HL-60 (cell line): Measurements from ENCODE around the gene ZFP1.

Experiments
- DNase-seq, 2 experiments: peaks; one replicate each; pipeline ENCODE4 v3.0.0-alpha.2; 2010 to 2020; ENCODE audit warnings: low read depth in 1 of 2, low spot score in 1 of 2
- H3K27ac ChIP-seq: fragments of 250-450 bp; sonication (Bioruptor Pico); replicated peaks from 2 replicates; pipeline ENCODE4 v1.5.1; 2020; ENCODE audit warnings: mild to moderate bottlenecking, moderate library complexity
- H3K27me3 ChIP-seq: fragments of 250-450 bp; sonication (Bioruptor Pico); 2 replicates; pipeline ENCODE4 v1.5.1; 2021; ENCODE audit warnings: mild to moderate bottlenecking, moderate library complexity; ENCODE audit not compliant: insufficient read depth, poor library complexity, severe bottlenecking
- H3K4me3 ChIP-seq: replicated peaks from 2 replicates; pipeline ENCODE4 v1.5.1; 2011; ENCODE audit warnings: mild to moderate bottlenecking, control low read depth, low read length; ENCODE audit not compliant: insufficient read depth
- CTCF ChIP-seq: IDR thresholded peaks from one replicate; pipeline ENCODE4 v1.5.1; 2011; ENCODE audit warnings: low read length, control low read depth, inconsistent platforms; ENCODE audit not compliant: insufficient read depth
- GABPA ChIP-seq: IDR thresholded peaks from 2 replicates; pipeline ENCODE4 v1.6.1; 2012; ENCODE audit warnings: low read depth
- POLR2AphosphoS5 ChIP-seq: IDR thresholded peaks from 2 replicates; pipeline ENCODE4 v1.6.1; 2012; ENCODE audit warnings: low read depth
- SPI1 ChIP-seq: IDR thresholded peaks from 2 replicates; pipeline ENCODE4 v1.6.1; 2012; ENCODE audit warnings: low read depth, mild to moderate bottlenecking, borderline replicate concordance
- TF ChIP-seq, protein P1 (sequence below): IDR thresholded peaks from 2 replicates; pipeline ENCODE4 v1.6.1; 2012; ENCODE audit warnings: low read depth; ENCODE audit not compliant: insufficient replicate concordance

Gene ZFP1

GRCh38 chr16:75192606-75193264 is 44.4 kb downstream of the ZFP1 start:
- Histone ChIP-seq H3K27ac (no peak overlapping the region), H3K4me3 (no peak overlapping the region), H3K27me3 (peaks cover 5% of the 10 kb centered on the region)
- DNase-seq, result no peak
- TF ChIP-seq CTCF (no peak), GABPA (no peak), POLR2AphosphoS5 (no peak), SPI1 (no peak)
- TF ChIP-seq, protein P1, sequence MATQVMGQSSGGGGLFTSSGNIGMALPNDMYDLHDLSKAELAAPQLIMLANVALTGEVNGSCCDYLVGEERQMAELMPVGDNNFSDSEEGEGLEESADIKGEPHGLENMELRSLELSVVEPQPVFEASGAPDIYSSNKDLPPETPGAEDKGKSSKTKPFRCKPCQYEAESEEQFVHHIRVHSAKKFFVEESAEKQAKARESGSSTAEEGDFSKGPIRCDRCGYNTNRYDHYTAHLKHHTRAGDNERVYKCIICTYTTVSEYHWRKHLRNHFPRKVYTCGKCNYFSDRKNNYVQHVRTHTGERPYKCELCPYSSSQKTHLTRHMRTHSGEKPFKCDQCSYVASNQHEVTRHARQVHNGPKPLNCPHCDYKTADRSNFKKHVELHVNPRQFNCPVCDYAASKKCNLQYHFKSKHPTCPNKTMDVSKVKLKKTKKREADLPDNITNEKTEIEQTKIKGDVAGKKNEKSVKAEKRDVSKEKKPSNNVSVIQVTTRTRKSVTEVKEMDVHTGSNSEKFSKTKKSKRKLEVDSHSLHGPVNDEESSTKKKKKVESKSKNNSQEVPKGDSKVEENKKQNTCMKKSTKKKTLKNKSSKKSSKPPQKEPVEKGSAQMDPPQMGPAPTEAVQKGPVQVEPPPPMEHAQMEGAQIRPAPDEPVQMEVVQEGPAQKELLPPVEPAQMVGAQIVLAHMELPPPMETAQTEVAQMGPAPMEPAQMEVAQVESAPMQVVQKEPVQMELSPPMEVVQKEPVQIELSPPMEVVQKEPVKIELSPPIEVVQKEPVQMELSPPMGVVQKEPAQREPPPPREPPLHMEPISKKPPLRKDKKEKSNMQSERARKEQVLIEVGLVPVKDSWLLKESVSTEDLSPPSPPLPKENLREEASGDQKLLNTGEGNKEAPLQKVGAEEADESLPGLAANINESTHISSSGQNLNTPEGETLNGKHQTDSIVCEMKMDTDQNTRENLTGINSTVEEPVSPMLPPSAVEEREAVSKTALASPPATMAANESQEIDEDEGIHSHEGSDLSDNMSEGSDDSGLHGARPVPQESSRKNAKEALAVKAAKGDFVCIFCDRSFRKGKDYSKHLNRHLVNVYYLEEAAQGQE, result no peak

DNA sequence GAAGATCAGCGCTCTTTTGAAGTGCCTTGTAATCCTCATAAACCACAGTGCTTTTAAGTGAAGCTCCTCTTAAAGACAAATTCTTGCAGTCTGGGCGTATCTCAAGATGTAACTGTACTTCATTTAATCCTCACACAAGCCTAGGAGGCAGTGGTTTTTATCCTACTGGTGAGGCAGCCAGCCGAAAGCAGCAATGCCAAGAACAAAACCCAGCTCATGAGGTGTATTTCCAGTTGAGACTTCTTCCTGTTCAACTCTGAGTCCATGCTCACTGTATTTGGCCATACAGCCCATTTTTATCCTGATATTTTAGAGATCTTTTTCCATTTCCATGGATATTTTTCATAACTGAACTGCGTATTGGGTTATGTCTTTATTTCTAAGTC is 44.9 kb downstream of the ZFP1 start:
- no peak overlapping the region for H3K27ac ChIP-seq
- TF ChIP-seq, protein P1, result no peak
- TF ChIP-seq POLR2AphosphoS5, result no peak
- TF ChIP-seq GABPA, result no peak
- TF ChIP-seq CTCF, result no peak
- TF ChIP-seq SPI1, result no peak
- H3K4me3 ChIP-seq, result no peak overlapping the region
- peaks cover 10% of the 10 kb centered on the region for H3K27me3 ChIP-seq
- DNase-seq, result no peak

DNA sequence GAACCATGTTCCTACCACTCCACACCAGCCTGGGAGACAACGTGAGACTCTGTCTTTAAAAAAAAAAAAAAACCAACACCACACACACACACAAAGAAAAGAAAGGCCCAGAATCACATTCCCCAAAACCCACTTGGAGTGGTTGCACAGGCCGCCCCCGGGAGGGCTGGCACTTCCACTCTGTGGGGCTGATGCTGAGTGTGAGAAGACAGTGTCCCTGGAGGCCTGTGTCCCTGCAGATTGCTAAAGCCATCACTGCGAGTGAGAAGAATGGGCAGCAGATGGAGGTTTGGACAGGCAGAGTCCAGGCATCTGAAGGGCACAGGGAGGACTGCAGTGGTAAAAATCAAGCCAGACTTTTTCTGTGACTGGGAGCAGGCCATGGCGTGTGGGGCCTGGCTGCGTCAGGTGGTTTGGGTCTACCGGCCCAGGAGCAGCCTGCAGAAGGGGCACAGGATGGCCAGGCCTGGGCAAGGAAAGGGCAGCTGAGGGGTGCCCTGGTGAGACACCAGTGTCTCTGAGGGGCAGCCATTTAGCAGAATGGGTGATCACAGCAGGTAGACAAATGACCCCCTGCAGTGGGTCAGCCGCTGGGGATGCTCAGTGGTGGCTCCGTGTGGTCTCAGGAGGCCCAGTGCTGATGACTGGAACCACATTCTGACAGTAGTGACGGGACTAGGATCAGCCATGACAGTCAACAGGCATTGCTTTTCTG is 45.6 kb downstream of the ZFP1 start:
- TF ChIP-seq, protein P1, result no peak
- H3K27ac ChIP-seq, result no peak overlapping the region
- DNase-seq, result no peak
- H3K4me3 ChIP-seq, result no peak overlapping the region
- peaks cover 12% of the 10 kb centered on the region for H3K27me3 ChIP-seq
